GM21360 (cell line): Measurements from ENCODE around the gene RABL3.
"Not testable (repeated sequence)": the region's sequence is repeated elsewhere in the genome, so short reads cannot be mapped to it uniquely, and the experiment has no call there.

Experiments
- ATAC-seq: cut with Tn5 transposase; IDR thresholded peaks from one replicate; pipeline ENCODE4 v1.9.1; 2021; ENCODE audit warnings: mild to moderate bottlenecking, moderate library complexity; ENCODE audit not compliant: unreplicated experiment

RABL3 gene

DNA sequence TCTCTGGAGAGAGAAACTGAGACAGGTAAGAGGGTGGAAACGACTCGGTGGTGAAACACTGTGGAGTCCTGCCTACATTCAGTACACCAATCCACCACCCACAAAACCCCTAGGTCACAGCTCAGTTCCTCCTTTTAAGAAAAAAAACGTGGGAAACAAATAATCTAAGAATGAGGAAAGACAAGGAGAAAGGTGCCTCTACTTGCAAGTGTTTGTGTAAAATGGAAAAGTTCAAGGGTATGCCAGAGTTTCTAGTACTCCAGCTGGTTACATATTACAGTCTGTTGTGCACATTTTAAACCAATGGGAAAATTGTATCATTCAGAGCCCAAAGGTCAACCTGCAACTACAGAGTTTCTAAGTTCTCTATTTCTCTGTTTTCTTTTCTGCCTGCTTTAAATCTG lies 92.5 kb downstream of the RABL3 start:
- ATAC-seq = no peak

DNA sequence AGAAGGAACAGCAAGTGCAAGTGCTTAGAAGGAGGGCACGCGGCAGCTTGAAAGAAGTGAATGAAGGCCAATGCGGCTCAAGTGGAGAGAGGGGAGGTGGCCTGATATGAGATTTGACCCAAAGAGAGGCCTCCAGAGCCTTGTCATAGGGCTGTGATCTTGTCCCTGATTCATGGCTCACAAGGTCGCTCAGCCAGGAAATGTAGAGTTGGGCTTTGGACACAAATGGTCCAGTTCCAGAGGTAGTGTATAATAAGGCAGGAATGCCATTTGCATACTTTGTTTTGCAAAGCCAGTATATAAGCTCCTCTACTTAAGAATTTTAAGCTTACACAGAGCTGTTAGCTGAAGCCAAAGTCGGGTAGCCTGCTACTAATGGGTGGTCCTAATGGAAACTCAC lies 94.0 kb downstream of the RABL3 start:
- no peak for ATAC-seq

- no peak for ATAC-seq
These were observed 95.4 kb downstream of the RABL3 start for GRCh38 chr3:120646771-120647432.

DNA sequence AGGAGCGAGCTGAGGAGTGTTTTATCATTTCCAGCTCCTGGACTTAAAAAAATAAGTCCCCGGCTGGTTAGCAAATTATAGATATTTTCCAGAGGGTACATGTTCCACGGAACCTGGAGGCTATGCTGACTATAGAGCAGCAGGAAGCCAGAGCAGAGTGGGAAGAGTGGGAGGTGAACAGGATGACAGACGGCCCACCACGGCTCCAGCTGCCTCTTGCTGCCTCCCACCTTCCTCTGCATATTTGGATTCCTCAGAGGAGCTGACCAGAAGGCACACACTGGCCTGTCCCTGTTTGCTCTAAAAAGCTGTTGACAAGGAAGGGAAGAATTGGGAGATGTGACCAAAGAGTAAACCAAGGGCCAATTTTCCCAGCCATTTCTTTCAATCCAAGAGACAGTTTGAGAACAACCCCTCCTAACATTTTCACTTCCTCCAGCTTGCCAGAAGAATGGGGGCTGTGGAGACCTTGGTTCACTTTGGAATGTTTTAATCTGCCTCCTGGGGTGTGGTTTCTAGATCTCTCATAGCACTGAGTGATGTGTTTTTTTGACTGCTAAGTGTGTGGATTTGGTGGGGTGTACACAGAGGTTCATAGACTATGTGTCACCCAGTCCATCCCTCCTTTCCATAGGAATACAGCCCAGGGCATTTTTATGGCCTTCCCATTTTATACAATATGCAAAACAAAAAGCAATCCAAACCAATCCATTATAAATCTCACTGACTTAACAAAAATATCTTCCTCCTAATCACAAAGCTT lies 97.1 kb downstream of the RABL3 start:
- ATAC-seq = no peak

GRCh38 chr3:120642368-120642948 lies 99.9 kb downstream of the RABL3 start:
- no peak for ATAC-seq

GRCh38 chr3:120641696-120642246 lies 100.5 kb downstream of the RABL3 start:
- no peak for ATAC-seq

DNA sequence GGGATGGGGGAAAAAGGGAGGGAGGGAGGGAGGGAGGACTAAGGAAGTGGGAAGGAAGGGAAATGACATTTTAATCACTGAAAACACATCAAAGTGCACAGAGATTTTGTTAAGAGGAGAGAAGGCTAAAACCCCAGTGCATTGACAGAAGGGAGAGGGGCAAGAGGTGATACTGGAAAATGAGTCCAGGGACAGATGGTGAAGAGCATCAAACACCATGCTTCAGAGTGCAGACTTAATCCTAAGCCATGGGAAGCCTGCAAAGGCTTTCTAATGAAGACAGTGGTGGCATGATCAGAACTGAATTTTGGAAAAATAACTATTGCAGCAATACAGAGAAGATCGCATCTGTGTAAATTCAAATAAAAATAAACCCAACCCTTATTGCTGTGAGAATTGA lies 102.1 kb downstream of the RABL3 start:
- no peak for ATAC-seq

- ATAC-seq = not testable (repeated sequence)
These were observed 103.5 kb downstream of the RABL3 start for GRCh38 chr3:120638820-120639219.

GRCh38 chr3:120637851-120638559 lies 104.3 kb downstream of the RABL3 start:
- ATAC-seq = no peak

DNA sequence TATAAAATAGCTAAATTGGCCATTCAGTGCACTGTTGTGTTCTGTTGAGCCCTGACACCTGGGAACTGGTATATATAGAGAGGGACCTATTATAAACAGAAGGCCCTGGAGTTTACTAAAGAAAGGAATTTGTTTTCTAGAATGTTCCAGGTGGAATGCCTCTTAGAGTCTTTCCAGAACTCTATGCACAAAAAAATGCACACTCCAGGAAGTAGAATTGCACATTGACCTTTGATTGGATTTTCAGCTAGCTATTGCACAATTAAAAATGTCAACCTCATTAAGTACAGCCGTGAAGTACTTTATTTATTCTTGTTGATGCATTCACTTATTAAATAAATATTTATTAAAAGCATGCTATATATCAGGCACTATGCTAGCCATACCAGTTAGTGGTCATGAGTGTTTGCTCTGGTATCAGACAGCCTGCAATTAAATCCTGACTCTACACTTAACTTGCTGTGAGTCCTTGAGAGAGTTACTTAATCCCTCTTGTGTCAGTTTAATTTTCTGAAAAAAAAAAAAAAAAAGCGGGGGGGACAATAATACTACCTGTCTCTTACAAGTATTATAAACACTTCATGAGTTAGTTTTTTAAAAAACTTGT lies 105.4 kb downstream of the RABL3 start:
- ATAC-seq = no peak
